Bone marrow (tissue), 2 donors: Measurements from ENCODE around the gene ASRGL1.
"Not testable (repeated sequence)": the region's sequence is repeated elsewhere in the genome, so short reads cannot be mapped to it uniquely, and the experiment has no call there.

Experiments
- DNase-seq, 2 donors: peaks; one replicate each; lab custom pipeline; 2025; lab: John Stamatoyannopoulos, UW

Gene ASRGL1

DNA sequence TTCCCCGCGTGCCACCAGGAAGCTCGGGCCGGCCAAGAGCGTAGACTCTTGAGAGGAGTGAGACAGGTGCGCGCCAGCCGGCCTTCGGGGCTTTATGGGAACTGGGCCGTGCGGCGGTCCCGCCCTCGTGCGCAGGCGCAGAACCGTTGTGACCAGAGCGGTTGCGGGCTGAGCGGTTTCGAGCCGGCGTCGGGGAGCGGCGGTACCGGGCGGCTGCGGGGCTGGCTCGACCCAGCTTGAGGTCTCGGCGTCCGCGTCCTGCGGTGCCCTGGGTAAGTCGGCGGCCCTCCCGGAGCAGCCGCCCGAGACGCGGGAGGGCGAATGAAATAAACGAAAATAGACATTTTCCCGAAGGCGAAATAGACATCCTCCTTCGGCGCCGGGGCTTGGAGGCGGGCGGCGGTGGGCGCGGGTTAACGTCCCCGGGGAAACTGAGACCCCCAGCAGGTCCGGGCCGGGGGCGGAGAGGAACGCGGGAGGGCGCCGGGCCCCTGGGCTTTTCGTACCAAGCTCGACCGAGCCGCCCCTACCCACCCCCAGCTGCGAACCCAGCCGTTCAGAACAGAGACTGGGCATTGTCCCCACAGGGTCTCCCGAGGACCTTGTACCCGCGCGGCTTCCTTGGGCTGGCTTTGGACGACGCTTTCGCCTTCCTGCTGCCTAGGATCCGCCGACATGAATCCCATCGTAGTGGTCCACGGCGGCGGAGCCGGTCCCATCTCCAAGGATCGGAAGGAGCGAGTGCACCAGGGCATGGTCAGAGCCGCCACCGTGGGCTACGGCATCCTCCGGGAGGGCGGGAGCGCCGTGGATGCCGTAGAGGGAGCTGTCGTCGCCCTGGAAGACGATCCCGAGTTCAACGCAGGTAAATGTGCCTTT lies at the start of gene ASRGL1:
Gene ASRGL1, plus strand, starts transcription at position 146 of the 879 bp plus-strand sequence. Its CDS starts 530 bp downstream, at position 676.
- peak in 1 of 2 donors; percentile 54 for DNase-seq

DNA sequence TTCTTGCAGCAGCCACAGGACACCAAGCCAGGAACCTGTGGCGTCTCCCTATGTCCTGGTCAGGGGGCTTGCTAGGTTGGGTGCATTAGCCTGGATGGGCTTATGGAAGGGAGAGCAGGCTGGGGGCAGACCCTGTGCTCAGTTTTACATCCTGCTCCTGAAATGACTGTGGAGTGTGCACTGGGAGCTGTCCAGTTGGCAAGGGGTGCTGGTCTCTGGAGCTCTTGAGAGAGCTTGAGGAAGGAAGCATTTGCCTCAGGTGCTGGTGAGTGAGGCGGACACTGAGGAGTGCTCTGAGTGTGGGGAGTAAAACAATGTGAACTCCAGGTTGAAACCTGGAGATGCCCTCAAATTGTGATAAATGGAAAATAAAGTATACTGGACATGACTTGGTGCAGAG lies 41.7 kb upstream of the ASRGL1 start:
- no peak for DNase-seq

DNA sequence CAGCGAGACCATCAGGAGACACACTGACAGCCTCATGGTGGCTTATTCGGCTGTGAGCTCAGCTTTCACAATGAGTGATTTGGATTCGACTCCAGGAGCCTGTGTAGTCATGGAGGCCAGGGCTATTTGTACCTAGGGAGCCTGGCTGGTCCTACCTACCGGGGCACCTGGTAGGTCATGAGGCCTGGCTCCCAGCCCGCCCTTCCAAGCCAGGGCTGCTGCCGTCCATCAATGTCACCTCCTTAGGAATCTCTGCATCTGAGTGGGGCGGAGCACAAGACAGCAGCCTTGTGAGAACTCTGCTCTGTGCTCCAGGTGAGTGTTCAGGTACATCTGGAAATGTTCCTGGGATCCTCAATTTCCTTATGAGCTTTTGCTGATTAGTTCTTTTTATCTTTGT lies 38.3 kb upstream of the ASRGL1 start, which contains the start of gene SCGB1D4:
Gene SCGB1D4, minus strand, starts transcription at position 101 of the 400 bp plus-strand sequence. Its CDS starts 65 bp downstream, at position 36.
- no peak for DNase-seq

- DNase-seq, result no peak
Measured at GRCh38 chr11:62306227-62306626, 31.0 kb upstream of the ASRGL1 start.

DNA sequence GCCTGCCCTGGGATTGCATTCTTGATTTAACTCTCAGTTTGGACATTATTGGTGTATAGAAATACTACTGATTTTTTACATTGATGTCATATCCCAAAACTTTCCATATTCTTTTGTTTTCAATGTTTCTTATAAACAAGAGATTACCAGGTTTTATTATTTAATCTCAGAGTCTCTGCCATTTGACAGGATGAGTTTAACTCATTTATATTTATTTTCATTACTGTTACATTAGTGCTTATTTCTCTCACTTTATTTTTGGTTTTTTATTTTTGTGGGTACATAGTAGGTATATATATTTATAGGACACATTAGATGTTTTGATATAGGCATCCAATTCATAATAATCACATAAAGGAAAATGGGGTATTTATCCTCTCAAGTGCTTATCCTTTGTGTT lies 29.3 kb upstream of the ASRGL1 start:
- no peak for DNase-seq

DNA sequence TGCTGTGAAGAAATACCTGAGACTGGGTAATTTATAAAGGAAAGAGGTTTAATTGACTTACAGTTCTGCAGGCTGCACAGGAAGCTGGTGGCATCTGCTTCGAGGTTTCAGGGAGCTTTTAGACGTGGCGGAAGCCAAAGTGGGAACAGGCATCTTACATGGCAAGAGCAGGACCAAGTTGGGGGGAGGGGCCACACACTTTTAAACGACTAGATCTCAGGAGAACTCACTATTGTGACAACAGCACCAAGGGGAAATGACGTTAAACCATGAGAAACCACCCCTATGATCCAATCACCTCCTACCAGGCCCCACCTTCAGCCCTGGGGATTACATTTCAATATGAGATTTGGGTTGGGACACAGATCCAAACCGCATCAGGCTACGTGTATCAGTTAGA lies 27.3 kb upstream of the ASRGL1 start:
- no peak for DNase-seq

DNA sequence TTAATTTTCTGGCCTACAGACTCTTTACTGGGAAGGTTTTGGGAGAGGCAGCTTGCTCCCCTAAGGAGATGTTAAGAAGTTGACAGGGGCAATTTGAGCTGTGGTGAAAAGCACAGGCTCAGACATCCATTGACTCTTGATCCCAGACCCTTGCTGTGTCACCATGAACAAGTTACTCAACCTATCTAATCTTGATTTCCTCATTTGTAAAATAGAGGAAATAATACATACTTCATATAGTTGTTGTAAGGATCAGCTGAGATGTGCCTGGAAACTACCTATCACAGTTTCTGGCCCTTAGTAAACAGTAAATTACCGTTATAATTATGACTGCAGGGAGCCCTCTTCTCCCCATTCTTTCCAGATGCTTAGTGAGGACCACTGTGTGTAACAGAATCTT lies 21.8 kb upstream of the ASRGL1 start:
- DNase-seq, result no peak

DNA sequence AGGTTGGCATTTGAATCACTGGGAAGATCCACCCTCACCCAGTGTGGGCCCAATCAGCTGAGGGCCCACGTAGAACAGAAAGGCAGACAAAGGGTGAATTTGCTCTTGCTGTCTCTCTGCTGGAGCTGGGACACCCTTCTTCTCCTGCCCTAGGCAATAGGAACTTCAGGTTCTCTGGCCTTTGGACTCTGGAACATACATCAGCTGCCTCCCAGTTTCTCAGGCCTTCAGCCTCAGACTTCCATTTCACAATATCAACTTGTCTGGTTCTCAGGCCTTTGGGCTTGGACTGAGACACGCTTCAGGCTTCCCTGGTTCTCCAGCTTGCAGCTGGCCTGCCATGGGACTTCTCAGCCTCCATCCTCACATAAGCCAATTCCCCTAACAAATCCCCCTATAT lies 14.7 kb upstream of the ASRGL1 start:
- no peak for DNase-seq

DNA sequence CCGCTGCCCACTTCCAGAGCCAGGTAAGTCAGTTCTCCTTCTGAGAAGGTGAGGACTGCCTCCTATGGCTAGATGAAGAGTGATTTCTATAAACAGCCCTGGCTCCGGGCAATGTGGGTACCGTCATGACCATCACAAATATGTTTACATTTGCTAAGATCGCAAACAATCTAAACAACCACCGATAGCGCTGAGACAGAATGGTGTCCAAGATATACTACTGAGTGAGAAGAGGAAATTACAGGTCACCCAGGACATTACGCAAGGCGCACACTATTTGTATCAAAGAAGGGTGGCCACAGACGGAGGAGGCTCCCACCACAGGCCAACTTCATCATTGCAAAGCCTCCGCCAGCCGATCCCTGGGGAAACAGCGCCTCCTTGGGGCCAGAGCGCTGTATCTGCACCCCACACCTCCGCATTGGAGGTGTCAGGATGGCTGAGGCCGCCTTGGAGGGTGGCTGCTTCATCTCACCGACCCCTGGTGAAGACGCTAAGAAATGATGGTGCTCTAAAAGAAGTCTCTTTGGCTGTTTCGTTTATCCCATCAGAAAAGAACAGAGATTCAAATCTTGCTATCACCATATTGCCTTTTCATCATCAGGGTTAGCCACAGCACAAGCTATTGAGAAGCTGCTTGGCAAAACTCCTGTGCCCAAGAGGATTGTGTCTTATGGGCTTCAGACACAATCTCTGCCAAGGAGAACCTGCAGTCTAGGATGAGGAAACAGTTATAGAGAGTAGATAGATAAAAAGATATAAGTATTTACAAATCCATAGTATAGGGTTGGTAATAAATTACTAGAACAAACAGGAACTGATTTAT lies 12.3 kb upstream of the ASRGL1 start:
- peak in 1 of 2 donors; percentile 57 for DNase-seq

DNA sequence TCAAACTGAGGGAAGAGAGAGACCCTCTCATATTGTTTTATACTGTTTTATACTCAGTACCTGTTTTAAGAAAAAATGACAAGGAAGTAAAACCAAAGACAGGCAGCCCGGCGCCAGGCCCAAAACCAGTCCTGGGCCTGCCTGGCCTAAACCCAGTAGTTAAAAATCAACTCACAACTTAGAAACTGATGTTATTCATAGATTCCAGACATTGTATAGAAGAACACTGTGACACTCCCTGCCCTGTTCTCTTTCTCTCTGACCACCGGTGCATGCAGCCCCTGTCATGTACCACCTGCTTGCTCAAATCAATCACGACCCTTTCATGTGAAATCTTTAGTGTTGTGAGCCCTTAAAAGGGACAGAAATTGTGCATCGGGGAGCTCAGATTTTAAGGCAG lies 11.5 kb upstream of the ASRGL1 start:
- not testable (repeated sequence) for DNase-seq

DNA sequence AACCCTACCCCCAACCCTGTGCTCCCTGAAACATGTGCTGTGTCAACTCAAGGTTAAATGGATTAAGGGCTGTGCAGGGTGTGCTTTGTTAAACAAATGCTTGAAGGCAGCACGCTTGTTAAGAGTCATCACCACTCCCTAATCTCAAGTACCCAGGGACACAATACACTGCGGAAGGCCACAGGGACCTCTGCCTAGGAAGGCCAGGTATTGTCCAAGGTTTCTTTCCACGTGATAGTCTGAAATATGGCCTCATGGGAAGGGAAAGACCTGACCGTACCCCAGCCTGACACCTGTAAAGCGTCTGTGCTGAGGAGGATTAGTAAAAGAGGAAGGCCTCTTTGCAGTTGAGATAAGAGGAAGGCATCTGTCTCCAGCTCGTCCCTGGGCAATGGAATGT lies 10.5 kb upstream of the ASRGL1 start:
- not testable (repeated sequence) for DNase-seq

DNA sequence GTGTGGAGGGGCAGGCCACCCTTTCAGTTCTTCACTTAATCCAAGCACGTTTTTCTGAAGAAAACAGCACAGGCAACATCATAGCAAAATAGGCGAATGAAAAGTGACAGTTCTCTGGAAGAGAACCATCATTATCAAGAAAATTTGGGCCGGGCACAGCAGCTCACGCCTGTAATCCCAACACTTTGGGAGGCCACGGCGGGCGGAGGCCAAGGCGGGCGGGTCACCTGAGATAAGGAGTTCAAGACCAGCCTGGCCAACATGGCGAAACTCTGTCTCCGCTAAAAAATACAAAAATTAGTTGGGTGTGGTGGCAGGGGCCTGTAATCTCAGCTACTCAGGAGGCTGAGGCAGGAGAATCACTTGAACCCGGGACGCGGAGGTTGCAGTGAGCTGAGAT lies 9.7 kb upstream of the ASRGL1 start:
- DNase-seq, result not testable (repeated sequence)

DNA sequence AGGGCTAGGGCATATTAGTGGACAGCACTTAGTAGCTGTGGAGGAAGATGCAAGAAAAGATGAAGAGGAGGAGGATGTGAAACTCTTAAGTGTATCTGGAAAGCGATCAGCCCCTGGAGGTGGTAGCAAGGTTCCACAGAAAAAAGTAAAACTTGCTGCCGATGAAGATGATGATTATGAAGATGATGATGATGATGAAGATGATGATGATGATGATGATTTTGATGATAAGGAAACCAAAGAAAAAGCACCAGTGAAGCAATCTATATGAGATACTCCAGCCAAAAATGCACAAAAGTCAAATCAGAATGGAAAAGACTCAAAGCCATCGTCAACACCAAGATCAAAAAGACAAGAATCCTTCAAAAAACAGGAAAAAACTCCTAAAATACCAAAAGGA lies 6.0 kb upstream of the ASRGL1 start:
- not testable (repeated sequence) for DNase-seq

GRCh38 chr11:62333768-62334167 lies 3.5 kb upstream of the ASRGL1 start:
- DNase-seq, result no peak

DNA sequence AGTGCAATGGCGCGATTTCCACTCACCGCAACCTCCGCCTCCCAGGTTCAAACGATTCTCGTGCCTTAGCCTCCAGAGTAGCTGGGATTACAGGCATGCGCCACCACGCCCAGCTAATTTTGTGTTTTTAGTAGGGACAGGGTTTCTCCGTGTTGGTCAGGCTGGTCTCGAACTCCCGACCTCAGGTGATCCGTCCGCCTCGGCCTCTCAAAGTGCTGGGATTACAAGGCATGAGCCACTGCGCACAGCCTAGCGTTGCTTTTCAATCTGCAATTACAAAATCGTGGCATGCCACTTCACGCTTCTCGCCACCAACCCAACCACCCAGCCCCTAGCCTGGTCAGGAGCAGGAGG lies 322 bp upstream of the ASRGL1 start:
- DNase-seq, result not testable (repeated sequence)

- no peak for DNase-seq
Measured at GRCh38 chr11:62338218-62338617, 970 bp downstream of the ASRGL1 start.

DNA sequence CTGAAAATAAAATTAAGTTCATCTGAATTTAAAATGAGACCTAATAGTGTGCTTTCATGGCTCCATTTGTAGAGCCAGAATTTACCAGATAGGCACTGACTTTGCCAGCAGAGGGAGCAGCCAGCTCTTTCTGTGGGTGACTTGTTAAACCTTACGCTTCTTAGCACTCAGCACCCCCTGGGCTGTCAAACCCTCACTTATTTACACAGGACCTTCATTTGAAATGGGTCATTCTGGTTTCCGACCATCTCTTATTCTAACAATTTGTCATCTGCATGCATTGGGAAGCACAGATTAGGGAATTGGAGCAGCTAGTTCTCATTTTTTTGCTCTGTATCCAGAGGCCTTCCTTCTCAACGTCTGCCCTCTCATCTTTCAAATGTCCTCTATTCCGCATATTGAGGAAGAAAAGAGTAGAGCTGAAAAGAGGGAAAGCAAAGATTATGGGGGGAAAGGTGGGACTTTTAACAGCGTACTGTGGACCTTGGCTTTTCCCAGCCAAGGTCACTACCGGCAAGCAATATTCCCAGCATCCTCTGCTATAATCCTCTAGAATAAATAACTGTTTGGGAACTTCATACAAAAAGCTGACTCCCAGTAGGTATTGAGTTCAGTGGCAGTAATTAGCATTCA lies 3.1 kb downstream of the ASRGL1 start:
- peak; percentile 5 to 41 for DNase-seq

DNA sequence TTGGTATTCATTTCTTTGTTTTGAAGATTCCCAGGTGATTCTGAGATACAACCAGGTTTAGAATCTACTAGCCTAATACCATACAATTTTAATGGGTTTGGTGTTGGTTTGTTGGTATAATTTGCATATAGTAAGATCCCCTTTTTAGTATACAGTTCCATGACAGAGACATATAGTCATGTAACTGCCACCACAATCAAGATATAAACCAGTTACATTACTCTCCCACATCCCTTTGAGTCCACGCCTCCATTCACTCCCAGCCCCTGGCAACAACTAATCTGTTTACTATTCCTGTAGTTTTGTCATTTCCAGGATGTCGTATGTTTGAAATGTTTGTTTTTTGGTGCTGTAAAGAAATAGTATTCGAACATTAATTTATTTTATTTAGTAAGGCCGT lies 4.3 kb downstream of the ASRGL1 start:
- no peak for DNase-seq

DNA sequence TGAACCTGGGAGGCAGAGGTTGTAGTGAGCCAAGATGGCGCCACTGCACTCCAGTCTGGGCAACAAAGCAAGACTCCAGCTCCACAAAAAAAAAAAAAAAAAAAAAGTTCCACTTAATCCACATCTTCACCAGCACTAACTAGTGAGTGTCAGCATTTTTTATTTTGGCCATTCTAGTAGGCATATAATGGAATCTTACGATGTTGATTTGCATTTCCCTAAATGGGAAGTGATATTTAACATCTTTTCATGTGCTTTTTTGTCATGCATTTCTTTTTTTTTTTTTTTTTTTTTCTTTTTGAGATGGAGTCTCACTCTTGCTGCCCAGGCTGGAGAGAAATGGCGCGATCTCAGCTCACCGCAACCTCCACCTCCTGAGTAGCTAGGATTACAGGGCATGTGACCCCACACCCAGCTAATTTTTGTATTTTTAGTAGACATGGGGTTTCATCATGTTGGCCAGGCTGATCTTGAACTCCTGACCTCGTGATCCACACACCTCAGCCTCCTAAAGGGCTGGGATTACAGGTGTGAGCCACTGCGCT lies 6.5 kb downstream of the ASRGL1 start:
- DNase-seq, result not testable (repeated sequence)

GRCh38 chr11:62344210-62344609 lies 7.0 kb downstream of the ASRGL1 start:
- peak in 1 of 2 donors; percentile 2 for DNase-seq

DNA sequence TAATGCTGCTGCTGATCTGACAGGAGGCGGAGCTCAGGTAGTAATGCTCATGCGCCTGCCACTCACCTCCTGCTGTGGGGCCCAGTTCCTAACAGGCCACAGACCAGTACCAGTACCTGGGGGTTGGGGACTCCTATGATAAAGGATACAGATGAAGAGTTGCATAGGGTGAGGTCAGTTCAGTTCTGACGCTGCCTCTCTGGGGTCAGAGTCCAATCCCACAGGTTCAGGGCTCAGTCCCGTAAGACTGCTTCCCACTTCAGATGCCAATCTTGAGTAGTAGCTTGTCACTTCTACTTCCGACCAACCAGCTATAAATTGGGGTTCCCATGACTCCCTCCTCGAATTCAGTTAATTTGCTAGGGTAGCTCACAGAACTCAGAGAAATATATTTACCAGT lies 8.6 kb downstream of the ASRGL1 start:
- no peak for DNase-seq
